ENCODE measurements around the gene FBXO47. TPM values are rescaled to one million over a fixed set of nuclear protein-coding genes. Genes with fewer than 3 reads are reported as not detected.

The FBXO47 gene
- total and polyA plus RNA-seq, 2 donors from 2014 or later = not detected

DNA sequence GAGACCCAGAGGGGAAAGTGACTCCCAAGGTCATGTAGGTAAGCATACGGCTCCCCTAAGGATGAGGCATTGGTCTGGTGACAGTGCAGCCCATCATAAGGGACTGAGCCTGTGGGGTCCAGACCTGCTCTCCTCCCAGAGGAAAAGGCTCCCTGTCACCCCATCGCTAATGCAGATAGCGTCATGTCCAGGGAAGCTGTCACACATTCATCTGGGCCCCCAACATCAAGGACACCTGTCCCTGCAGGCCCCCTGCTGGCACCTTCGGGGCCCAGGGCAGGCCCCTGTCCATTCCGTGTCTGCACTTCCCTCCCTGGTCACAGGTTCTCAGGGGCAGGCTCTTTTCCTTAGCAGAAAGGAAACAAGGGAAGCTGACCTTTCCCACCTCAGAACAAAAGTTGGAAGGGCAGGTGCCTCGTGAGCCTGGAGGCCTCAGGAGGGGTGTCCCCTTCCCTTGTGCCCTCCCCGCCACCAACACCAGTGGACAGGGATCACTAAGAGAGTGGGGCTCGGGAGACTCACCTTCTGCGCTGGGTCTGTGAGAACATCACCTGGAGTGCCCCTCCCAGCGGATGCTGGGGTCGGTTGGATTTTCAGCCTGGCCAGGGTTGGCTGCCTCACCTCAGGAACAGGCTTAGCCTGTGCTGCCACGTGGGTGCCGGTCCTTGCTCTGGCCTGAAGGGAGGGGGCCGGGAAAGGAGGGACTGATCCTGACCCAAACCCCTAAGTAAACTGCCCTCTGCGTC, 59.1 kb downstream of the FBXO47 start:
- no peak overlapping the region for H3K4me3 ChIP-seq (ENCODE audit: low read length in 3 of 3)
- H3K36me3 ChIP-seq (ENCODE audit: control insufficient read depth in 2 of 3, insufficient read depth in 3 of 3, low read length in 3 of 3) = peaks cover 3 to 13% (median 4%) of the 10 kb centered on the region in 3 donors
- H3K4me1 ChIP-seq (ENCODE audit: control insufficient read depth in 2 of 3, insufficient read depth in 2 of 3, low read depth in 1 of 3, low read length in 3 of 3) = peaks cover 0 to 23% (median 23%) of the 10 kb centered on the region in 3 donors
- H3K27me3 ChIP-seq (ENCODE audit: control insufficient read depth, insufficient read depth, low read length) = no peaks in the 10 kb centered on the region
- no peak for FAIRE-seq
- DNase-seq = peak in 1 of 5 donors; percentile 33
- TF ChIP-seq CTCF (IDR thresholded peaks at IDR 0.05; ENCODE audit: borderline replicate concordance, extremely low read depth, insufficient read depth) = no peak
- intact Hi-C loops (cut with DNase I) = no loop called here
- H3K9me3 ChIP-seq (ENCODE audit: control insufficient read depth in 2 of 3, insufficient read depth in 1 of 3, low read length in 3 of 3) = no peaks in the 10 kb centered on the region
- H3K27ac ChIP-seq (ENCODE audit: low read depth in 2 of 2, low read length in 2 of 2) = peak overlapping the region; percentile 63 to 68
- peak overlapping the region in 1 of 3 donors; percentile 26 for H3K9ac ChIP-seq (ENCODE audit: low read length in 3 of 3)

- Histone ChIP-seq H3K4me3 (ENCODE audit: low read length in 3 of 3) (no peak overlapping the region), H3K4me1 (ENCODE audit: control insufficient read depth in 2 of 3, insufficient read depth in 2 of 3, low read depth in 1 of 3, low read length in 3 of 3) (peaks cover 0 to 15% (median 12%) of the 10 kb centered on the region in 3 donors), H3K9me3 (ENCODE audit: control insufficient read depth in 2 of 3, insufficient read depth in 1 of 3, low read length in 3 of 3) (no peaks in the 10 kb centered on the region), H3K27me3 (ENCODE audit: control insufficient read depth, insufficient read depth, low read length) (no peaks in the 10 kb centered on the region), H3K27ac (ENCODE audit: low read depth in 2 of 2, low read length in 2 of 2) (no peak overlapping the region), H3K9ac (ENCODE audit: low read length in 3 of 3) (no peak overlapping the region), H3K36me3 (ENCODE audit: control insufficient read depth in 2 of 3, insufficient read depth in 3 of 3, low read length in 3 of 3) (peaks cover 3 to 14% (median 4%) of the 10 kb centered on the region in 3 donors)
- no peak for TF ChIP-seq CTCF (IDR thresholded peaks at IDR 0.05; ENCODE audit: borderline replicate concordance, extremely low read depth, insufficient read depth)
- FAIRE-seq (no peak), DNase-seq (peak in 1 of 5 donors; percentile 26)
- intact Hi-C loops (cut with DNase I) = no loop called here
These were observed 60.6 kb downstream of the FBXO47 start for GRCh38 chr17:38906460-38907228.

DNA sequence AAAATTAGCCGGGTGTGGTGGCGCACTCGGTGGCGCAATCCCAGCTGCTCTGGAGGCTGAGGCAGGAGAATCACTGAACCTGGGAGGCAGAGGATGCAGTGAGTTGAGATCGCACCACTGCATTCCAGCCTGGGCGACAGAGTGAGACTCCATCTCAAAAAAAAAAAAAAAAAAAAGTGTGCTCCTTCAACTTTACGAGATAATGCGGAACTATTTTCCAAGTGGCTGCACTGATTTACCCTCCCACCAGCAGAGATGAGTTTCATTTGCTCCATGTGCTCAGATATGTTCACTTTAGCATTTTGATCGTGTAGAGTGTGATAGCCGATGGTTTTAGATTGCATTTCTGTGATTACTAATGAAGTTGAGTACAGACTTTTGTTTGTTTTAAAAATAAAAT, 61.8 kb downstream of the FBXO47 start:
- Histone ChIP-seq H3K4me1 (ENCODE audit: control insufficient read depth in 2 of 3, insufficient read depth in 2 of 3, low read depth in 1 of 3, low read length in 3 of 3) (peaks cover 0 to 23% (median 20%) of the 10 kb centered on the region in 3 donors), H3K9me3 (ENCODE audit: control insufficient read depth in 2 of 3, insufficient read depth in 1 of 3, low read length in 3 of 3) (no peaks in the 10 kb centered on the region), H3K27me3 (ENCODE audit: control insufficient read depth, insufficient read depth, low read length) (no peaks in the 10 kb centered on the region), H3K36me3 (ENCODE audit: control insufficient read depth in 2 of 3, insufficient read depth in 3 of 3, low read length in 3 of 3) (peaks cover 3 to 14% (median 4%) of the 10 kb centered on the region in 3 donors), H3K4me3 (ENCODE audit: low read length in 3 of 3) (no peak overlapping the region), H3K9ac (ENCODE audit: low read length in 3 of 3) (no peak overlapping the region), H3K27ac (ENCODE audit: low read depth in 2 of 2, low read length in 2 of 2) (no peak overlapping the region)
- FAIRE-seq (no peak), DNase-seq (no peak)
- no peak for TF ChIP-seq CTCF (IDR thresholded peaks at IDR 0.05; ENCODE audit: borderline replicate concordance, extremely low read depth, insufficient read depth)
- intact Hi-C loops (cut with DNase I) = no loop called here
